Activated CD8-positive, alpha-beta T cell treated with anti-CD3 and anti-CD28 coated beads, Interleukin-2, amount 10 ng/mL, durations not matched to agents 7 days and 5 days (primary cell): Measurements from ENCODE around the gene MPP7. TPM values are rescaled to one million over a fixed set of nuclear protein-coding genes. Genes with fewer than 3 reads are reported as not detected.
A peak's percentile ranks its signal among the peaks of the same experiment; 100 is the strongest.

Source experiments
- ATAC-seq: fragments of 150-1000 bp; cut with Tn5 transposase; one replicate; pipeline ENCODE4 v1.10.0; 2021; ENCODE audit warnings: moderate library complexity
- CTCF ChIA-PET: fragments of 350-600 bp; sonication (Branson Sonifier 250); formaldehyde crosslinking; loops from one replicate; lab custom pipeline; 2021; ENCODE audit warnings: antibody characterized with exemption; lab: Charles Lee
- POLR2A ChIA-PET: fragments of 350-600 bp; sonication (Branson Sonifier 250); formaldehyde crosslinking; loops from one replicate; lab custom pipeline; 2021; ENCODE audit warnings: antibody characterized with exemption; lab: Charles Lee
- DNase-seq: peaks from one replicate; pipeline ENCODE4 v3.0.0-alpha.2; 2020
- H3K27ac Mint-ChIP-seq: one replicate; pipeline ENCODE4 v1.8.0; 2021; ENCODE audit warnings: mild to moderate bottlenecking, mixed read lengths
- H3K27me3 Mint-ChIP-seq: one replicate; pipeline ENCODE4 v1.8.0; 2021; ENCODE audit warnings: low read depth, mixed read lengths
- H3K36me3 Mint-ChIP-seq: one replicate; pipeline ENCODE4 v1.8.0; 2021; ENCODE audit warnings: low read depth, mixed read lengths
- H3K4me1 Mint-ChIP-seq: one replicate; pipeline ENCODE4 v1.8.0; 2021; ENCODE audit warnings: low read depth, mixed read lengths
- H3K4me3 Mint-ChIP-seq: one replicate; pipeline ENCODE4 v1.8.0; 2021; ENCODE audit warnings: mild to moderate bottlenecking, mixed read lengths
- H3K9me3 Mint-ChIP-seq: one replicate; pipeline ENCODE4 v1.8.0; 2022; ENCODE audit warnings: mixed read lengths; ENCODE audit not compliant: insufficient read depth
- total RNA-seq, 2 experiments: library from RNA; stranded (reverse); gene quantifications; one replicate each; pipeline ENCODE4 v1.2.3, GENCODE V29; 2021

Gene MPP7
- total RNA-seq, 2 experiments from 2014 or later, result 13.0 to 13.5 TPM

DNA sequence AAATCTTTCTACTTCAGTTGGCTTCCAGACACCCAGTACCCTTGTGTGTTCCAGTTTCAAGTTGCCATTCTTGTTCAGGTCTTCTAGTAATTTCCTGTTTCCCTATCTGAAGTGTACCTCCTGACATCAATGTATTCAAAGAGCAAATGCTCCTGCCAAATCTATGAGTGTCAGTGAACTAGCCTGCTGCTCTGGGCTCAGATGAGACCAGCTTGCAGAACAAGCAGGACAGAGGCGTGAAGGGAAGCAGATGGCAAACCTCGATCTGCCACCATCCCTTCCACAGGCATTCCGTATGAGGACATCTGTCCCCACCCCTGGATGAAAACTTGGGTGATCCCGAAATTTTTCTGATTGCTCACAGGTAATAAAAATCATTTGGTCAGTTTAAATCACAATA is 4.4 kb upstream of the MPP7 start:
- peaks cover 16% of the 10 kb centered on the region for H3K27me3 Mint-ChIP-seq
- no peak overlapping the region for H3K27ac Mint-ChIP-seq
- CTCF ChIA-PET, result interaction anchor here (1.1 kb wide), 2 partner anchors 20 to 74 kb away, joined by 4 to 5 read pairs; no protein-coding TSS in a partner anchor
- POLR2A ChIA-PET, result interaction anchor here (1.0 kb wide), 1 partner anchor 61 kb away, joined by 4 read pairs; no protein-coding TSS in a partner anchor
- H3K4me3 Mint-ChIP-seq, result no peak overlapping the region
- peaks cover 2% of the 10 kb centered on the region for H3K36me3 Mint-ChIP-seq
- H3K9me3 Mint-ChIP-seq, result no peaks in the 10 kb centered on the region
- no peak for ATAC-seq
- DNase-seq, result no peak
- peaks cover 17% of the 10 kb centered on the region for H3K4me1 Mint-ChIP-seq

DNA sequence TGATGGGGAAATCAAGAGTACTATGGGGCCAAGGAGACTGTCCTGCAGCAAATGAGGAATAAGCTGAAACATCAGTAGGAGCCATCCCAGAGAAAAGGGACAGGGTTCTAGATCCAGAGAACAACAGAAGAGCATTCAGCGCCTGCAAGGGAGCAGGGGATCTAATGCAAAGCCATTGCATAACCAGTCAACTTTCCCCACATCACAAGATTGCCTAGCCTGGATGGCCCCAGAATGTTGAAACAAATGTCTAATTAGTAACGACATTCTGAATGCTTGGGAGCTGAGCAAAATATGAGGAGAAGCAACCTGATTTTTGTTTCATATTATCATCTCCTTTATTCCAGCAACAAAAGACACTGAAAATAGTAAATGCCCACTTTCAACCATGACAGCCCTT is 2.7 kb upstream of the MPP7 start:
- ChIA-PET CTCF (interaction anchor here (1.2 kb wide), 1 partner anchor 10 kb away, joined by 4 read pairs; no protein-coding TSS in a partner anchor), POLR2A (interaction anchor here (0.9 kb wide), 1 partner anchor 29 kb away, joined by 4 read pairs; no protein-coding TSS in a partner anchor)
- Mint-ChIP-seq H3K9me3 (no peaks in the 10 kb centered on the region), H3K27ac (no peak overlapping the region), H3K27me3 (peaks cover 16% of the 10 kb centered on the region), H3K4me1 (peaks cover 27% of the 10 kb centered on the region), H3K4me3 (no peak overlapping the region), H3K36me3 (no peaks in the 10 kb centered on the region)
- no peak for ATAC-seq
- DNase-seq, result no peak

DNA sequence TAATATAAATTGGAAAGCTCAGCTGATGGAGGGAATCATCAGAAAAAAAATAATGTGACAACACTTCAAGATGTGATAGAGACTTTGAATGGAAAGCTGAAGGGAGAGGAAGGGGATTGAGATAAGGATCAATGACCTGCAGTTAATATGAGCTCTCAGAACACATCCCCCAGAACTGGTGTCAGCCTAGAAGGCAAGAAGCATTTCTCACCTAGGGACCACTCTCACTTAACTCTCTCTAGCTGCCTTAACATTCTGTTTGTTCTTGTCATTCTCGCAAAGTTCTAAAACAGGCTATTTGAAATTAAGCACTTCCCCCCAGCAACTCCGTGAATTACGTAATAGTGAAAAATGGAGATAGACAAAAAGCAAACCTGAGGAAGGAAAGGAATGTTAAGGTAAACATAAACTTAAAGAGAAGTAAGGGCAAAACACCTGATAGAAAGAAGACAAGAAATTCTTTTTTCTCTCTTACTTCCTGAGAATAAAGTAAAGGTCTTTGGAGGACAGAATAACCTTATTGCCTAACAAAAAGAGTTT is 1.2 kb upstream of the MPP7 start:
- H3K4me1 Mint-ChIP-seq, result peaks cover 38% of the 10 kb centered on the region
- DNase-seq, result no peak
- ChIA-PET CTCF (interaction anchor here (0.9 to 9.0 kb wide), 12 partner anchors 10 to 646 kb away, joined by 3 to 186 read pairs (median 15); no protein-coding TSS in a partner anchor), POLR2A (interaction anchor here (1.3 to 2.8 kb wide), 3 partner anchors 23 to 68 kb away, joined by 3 to 47 read pairs (median 6); no protein-coding TSS in a partner anchor)
- H3K27me3 Mint-ChIP-seq, result peaks cover 16% of the 10 kb centered on the region
- no peaks in the 10 kb centered on the region for H3K9me3 Mint-ChIP-seq
- ATAC-seq, result no peak
- no peaks in the 10 kb centered on the region for H3K36me3 Mint-ChIP-seq
- H3K4me3 Mint-ChIP-seq, result peak overlapping the region; percentile 36
- H3K27ac Mint-ChIP-seq, result no peak overlapping the region

DNA sequence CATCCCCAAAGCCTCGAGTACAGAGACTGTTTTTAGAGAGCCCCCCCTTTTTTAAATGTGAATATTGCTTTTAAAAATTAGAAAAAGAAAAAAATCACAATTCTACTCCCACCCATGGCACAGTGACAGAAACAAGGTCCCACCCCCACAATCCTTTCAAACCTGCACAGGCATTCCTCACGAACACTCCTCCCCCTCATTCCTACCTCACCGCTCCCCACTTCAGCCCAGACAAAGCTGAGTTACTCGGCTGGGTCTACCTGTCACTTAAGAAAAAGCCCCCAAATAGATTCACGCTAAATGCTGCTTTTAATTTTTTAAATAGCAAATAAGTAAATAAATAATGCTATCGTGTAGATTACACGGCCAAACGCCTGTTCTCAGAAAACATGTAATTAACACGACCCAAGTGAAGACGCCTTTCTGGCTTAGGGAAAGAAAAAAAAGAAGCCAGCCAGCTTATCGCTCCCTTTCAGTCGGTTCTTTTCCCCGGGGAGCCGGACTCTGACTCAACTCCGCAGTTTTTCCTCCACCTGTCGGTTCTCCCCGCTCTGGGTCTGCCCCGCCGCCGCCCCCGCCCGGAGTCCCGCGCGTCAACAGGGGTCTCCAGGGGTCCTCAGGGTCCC is 739 bp downstream of the MPP7 start:
- ATAC-seq (no peak), DNase-seq (no peak)
- Mint-ChIP-seq H3K27ac (no peak overlapping the region), H3K27me3 (peaks cover 14% of the 10 kb centered on the region), H3K4me1 (peaks cover 41% of the 10 kb centered on the region), H3K9me3 (no peaks in the 10 kb centered on the region), H3K36me3 (no peaks in the 10 kb centered on the region), H3K4me3 (peak overlapping the region; percentile 74)
- POLR2A ChIA-PET, result interaction anchor here (0.6 to 3.5 kb wide), 8 partner anchors 10 to 262 kb away, joined by 3 to 47 read pairs (median 4); no protein-coding TSS in a partner anchor
- CTCF ChIA-PET, result interaction anchor here (0.6 to 9.0 kb wide), 12 partner anchors 10 to 646 kb away, joined by 3 to 186 read pairs (median 18); no protein-coding TSS in a partner anchor

DNA sequence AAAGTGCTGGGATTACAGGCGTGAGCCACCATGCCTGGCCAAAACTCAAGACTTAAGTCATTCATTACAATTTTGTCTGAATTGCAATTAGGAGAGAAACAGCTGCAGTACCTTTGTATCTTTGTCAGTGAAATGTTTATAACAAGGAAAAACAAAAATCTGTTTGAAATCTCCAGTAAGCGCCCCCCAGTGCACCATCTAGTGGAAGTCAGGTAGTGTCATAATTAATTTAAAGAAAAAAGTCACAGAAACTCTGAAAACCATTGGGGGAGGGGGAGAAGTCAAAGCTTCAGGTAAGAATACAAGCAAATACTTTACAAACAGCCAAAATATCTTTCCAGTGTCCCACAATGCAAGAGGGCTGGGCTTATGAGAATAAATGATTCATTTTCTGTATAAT is 2.8 kb downstream of the MPP7 start:
- POLR2A ChIA-PET, result interaction anchor here (0.7 to 3.5 kb wide), 3 partner anchors 23 to 81 kb away, joined by 3 to 25 read pairs (median 3); no protein-coding TSS in a partner anchor
- H3K4me1 Mint-ChIP-seq, result peaks cover 41% of the 10 kb centered on the region
- H3K36me3 Mint-ChIP-seq, result no peaks in the 10 kb centered on the region
- no peak overlapping the region for H3K4me3 Mint-ChIP-seq
- no peaks in the 10 kb centered on the region for H3K9me3 Mint-ChIP-seq
- H3K27me3 Mint-ChIP-seq, result peaks cover 10% of the 10 kb centered on the region
- DNase-seq, result peak; percentile 37
- ATAC-seq, result no peak
- no peak overlapping the region for H3K27ac Mint-ChIP-seq
- CTCF ChIA-PET, result interaction anchor here (0.6 to 9.0 kb wide), 6 partner anchors 32 to 232 kb away, joined by 3 to 186 read pairs (median 65); no protein-coding TSS in a partner anchor

DNA sequence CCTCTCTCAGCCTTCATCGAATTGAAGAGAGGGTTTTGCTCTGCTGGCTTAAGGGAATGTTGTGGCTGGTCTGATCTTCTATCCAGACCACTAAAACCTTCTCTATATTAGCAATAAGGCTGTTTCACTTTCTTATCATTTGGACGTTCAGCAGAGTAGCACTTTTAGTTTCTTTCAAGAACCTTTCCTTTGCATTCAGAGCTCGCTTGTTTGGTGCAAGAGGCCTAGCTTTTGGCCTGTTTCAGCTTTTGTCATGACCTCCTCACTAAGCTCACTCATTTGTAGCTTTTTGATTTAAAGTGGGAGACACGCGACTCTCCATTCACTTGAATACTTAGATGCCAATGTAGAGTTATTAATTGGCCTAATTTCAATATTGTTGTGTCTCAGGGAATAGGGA is 3.9 kb downstream of the MPP7 start:
- no peaks in the 10 kb centered on the region for H3K36me3 Mint-ChIP-seq
- DNase-seq, result no peak
- no peaks in the 10 kb centered on the region for H3K9me3 Mint-ChIP-seq
- H3K27ac Mint-ChIP-seq, result no peak overlapping the region
- CTCF ChIA-PET, result interaction anchor here (0.9 to 9.0 kb wide), 13 partner anchors 9 to 557 kb away, joined by 3 to 183 read pairs (median 6); no protein-coding TSS in a partner anchor
- POLR2A ChIA-PET, result interaction anchor here (0.8 to 1.3 kb wide), 2 partner anchors 17 to 35 kb away, joined by 4 to 5 read pairs; no protein-coding TSS in a partner anchor
- peaks cover 4% of the 10 kb centered on the region for H3K27me3 Mint-ChIP-seq
- H3K4me1 Mint-ChIP-seq, result peaks cover 45% of the 10 kb centered on the region
- ATAC-seq, result no peak
- H3K4me3 Mint-ChIP-seq, result no peak overlapping the region

DNA sequence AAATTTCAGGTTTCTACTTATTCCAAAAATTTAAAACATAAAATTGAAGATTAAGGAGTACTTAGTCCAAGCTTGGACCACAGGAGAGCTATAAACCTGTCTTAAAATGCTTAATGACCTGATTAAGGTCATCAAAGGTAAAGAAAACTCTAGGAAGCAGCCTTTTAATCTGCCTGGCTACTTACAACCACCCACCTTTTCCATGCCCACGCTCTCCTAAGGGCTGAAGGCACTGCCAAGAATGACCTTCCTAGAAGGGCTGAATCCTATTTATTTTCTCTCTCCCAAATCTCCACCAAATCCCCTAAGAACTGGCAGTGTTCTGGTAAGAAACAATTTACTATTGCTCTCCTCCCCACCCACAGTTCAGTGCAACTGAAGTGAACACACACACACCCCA is 6.8 kb downstream of the MPP7 start:
- ATAC-seq (no peak), DNase-seq (no peak)
- no peaks in the 10 kb centered on the region for H3K27me3 Mint-ChIP-seq
- no peaks in the 10 kb centered on the region for H3K9me3 Mint-ChIP-seq
- ChIA-PET POLR2A (interaction anchor here (2.7 kb wide), 1 partner anchor 39 kb away, joined by 9 read pairs; no protein-coding TSS in a partner anchor), CTCF (interaction anchor here (0.7 to 9.0 kb wide), 6 partner anchors 18 to 97 kb away, joined by 3 to 183 read pairs (median 8); no protein-coding TSS in a partner anchor)
- no peak overlapping the region for H3K27ac Mint-ChIP-seq
- H3K36me3 Mint-ChIP-seq, result no peaks in the 10 kb centered on the region
- H3K4me1 Mint-ChIP-seq, result peaks cover 36% of the 10 kb centered on the region
- H3K4me3 Mint-ChIP-seq, result no peak overlapping the region

DNA sequence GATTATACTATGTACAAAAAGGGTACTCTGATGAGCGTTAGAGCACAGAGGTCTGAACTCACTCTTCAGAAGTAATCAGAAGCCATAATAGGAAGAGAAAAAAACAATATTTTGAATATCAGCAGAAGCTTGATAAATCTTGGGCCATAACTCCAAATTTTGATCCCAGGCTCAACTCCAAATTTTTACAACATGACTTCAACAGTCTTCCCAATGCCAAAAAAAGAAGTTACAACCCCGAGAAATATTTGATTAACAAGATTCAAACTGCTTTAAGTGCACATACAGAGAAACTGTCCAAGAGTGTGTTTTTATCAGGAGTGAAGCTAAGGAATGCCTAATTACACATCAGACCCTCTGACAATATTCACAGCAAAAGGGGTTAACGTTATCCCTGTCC is 7.5 kb downstream of the MPP7 start:
- Mint-ChIP-seq H3K36me3 (no peaks in the 10 kb centered on the region), H3K9me3 (no peaks in the 10 kb centered on the region), H3K27me3 (no peaks in the 10 kb centered on the region), H3K27ac (no peak overlapping the region), H3K4me3 (no peak overlapping the region), H3K4me1 (peaks cover 32% of the 10 kb centered on the region)
- ATAC-seq (no peak), DNase-seq (no peak)
- ChIA-PET CTCF (interaction anchor here (0.6 to 3.9 kb wide), 6 partner anchors 8 to 116 kb away, joined by 3 to 20 read pairs (median 8); partner anchors contain the start of gene MPP7), POLR2A (interaction anchor here (2.7 kb wide), 1 partner anchor 40 kb away, joined by 9 read pairs; no protein-coding TSS in a partner anchor)

DNA sequence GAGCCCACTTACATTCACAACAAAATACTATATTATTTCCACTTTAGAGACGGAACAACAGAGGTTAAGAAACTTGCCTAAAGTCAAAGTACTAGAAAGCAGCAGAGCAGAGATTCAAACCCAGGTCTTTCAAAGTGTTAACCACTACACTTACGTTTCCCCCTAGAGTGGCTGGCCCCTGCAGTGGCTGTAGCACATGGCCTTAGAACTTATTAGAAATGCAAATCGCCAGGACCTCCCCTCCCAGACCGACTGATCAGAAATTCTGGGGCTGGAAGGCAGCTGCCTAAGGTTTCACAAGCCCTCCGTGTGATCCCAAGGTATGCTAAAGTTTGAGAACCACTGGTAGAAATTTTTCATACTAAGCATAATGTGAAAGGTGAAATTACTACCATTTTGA is 8.1 kb downstream of the MPP7 start:
- no peaks in the 10 kb centered on the region for H3K9me3 Mint-ChIP-seq
- peaks cover 27% of the 10 kb centered on the region for H3K4me1 Mint-ChIP-seq
- no peak overlapping the region for H3K27ac Mint-ChIP-seq
- ATAC-seq, result no peak
- CTCF ChIA-PET, result interaction anchor here (2.6 to 2.7 kb wide), 2 partner anchors 8 to 86 kb away, joined by 9 to 11 read pairs; partner anchors contain the start of gene MPP7
- DNase-seq, result no peak
- POLR2A ChIA-PET, result interaction anchor here (1.4 to 2.7 kb wide), 2 partner anchors 40 to 73 kb away, joined by 4 to 9 read pairs; no protein-coding TSS in a partner anchor
- no peaks in the 10 kb centered on the region for H3K36me3 Mint-ChIP-seq
- no peak overlapping the region for H3K4me3 Mint-ChIP-seq
- H3K27me3 Mint-ChIP-seq, result no peaks in the 10 kb centered on the region

DNA sequence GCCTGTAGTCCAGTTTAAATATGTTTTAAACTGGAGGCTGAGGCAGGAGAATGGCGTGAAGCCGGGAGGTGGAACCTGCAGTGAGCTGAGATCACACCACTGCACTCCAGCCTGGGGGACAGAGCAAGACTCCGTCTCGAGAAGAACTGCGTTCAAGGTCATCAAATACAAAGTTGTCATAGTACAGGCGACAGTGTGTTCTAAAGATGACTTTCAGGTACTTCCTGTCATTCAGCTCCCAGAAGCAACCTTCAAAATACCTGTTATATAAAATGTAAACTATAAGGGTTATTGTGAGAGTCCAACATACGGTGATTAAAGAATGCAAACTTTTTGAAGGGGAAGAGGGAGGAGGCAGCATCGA is 8.7 kb downstream of the MPP7 start:
- ATAC-seq, result no peak
- Mint-ChIP-seq H3K4me3 (no peak overlapping the region), H3K9me3 (no peaks in the 10 kb centered on the region), H3K36me3 (no peaks in the 10 kb centered on the region), H3K27me3 (no peaks in the 10 kb centered on the region), H3K4me1 (peaks cover 24% of the 10 kb centered on the region), H3K27ac (no peak overlapping the region)
- CTCF ChIA-PET, result interaction anchor here (2.7 kb wide), 1 partner anchor 9 kb away, joined by 9 read pairs; the partner anchor contains the start of gene MPP7
- POLR2A ChIA-PET, result interaction anchor here (1.4 kb wide), 1 partner anchor 74 kb away, joined by 4 read pairs; no protein-coding TSS in a partner anchor
- DNase-seq, result no peak
